Activated T-cell treated with anti-CD3 and anti-CD28 coated beads for 48 hours (primary cell): ENCODE measurements around the gene DGAT2.

Experiments
- DNase-seq: peaks from one replicate; pipeline ENCODE4 v3.0.0-alpha.2; 2020; ENCODE audit warnings: low read depth

The DGAT2 gene

DNA sequence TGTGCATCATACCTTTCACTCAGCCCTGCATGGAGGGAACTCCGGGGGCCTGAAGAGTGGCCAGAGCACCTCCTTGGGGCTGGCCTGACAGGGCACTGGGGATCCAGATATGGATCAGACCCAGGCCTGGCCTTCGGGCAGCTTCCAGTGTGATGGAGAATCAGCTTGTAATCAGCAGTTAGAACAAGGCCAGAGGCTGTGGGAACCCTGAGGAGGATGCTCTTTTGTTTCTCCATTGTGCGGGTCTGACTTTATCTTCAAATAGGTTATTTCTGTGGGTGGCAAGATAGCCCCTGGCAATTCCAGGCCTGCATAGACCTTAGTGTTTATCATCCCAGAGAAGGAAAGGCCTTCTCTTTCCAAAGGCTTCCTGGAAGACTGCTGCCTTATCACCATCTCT lies 12.3 kb downstream of the DGAT2 start:
- no peak for DNase-seq

DNA sequence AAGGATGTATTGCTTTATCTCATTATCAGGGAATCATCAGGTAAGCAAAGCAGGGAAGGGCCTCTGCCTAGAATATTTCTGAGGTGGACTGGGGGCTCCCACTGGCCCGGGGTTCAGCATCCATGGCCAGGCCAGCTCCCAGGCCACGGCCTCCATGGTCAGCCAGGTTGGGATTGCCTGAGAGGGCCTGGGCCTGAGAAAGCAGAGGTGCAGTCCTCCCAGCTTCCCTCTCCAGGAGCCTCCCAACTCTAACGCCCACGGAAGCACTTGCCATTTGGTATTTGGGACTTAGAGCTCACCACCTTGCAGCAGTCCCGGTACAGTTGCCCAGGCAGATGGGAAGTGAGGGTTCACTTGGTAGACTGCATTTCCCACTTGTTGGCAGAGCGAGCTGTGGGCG lies 12.7 kb downstream of the DGAT2 start:
- no peak for DNase-seq

DNA sequence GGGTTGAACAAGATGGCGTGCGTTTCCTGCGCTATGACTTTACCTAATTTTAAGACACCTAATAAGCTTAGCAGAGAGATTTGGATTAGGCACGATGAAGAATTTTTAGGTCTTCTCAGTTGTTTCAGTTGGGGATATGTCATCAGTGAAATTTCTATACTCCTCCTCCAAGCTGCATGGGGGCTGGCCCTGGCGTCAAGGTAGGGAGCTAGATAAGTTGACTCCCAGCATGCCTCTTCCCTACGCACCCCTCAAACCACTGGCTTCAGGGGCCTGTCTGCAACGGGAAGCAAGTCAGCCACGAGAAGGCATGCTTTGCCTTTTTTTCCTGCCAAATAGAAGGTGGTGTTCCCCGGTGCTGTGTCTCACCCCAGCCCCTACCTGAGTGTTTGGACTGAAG lies 13.3 kb downstream of the DGAT2 start:
- DNase-seq: no peak

DNA sequence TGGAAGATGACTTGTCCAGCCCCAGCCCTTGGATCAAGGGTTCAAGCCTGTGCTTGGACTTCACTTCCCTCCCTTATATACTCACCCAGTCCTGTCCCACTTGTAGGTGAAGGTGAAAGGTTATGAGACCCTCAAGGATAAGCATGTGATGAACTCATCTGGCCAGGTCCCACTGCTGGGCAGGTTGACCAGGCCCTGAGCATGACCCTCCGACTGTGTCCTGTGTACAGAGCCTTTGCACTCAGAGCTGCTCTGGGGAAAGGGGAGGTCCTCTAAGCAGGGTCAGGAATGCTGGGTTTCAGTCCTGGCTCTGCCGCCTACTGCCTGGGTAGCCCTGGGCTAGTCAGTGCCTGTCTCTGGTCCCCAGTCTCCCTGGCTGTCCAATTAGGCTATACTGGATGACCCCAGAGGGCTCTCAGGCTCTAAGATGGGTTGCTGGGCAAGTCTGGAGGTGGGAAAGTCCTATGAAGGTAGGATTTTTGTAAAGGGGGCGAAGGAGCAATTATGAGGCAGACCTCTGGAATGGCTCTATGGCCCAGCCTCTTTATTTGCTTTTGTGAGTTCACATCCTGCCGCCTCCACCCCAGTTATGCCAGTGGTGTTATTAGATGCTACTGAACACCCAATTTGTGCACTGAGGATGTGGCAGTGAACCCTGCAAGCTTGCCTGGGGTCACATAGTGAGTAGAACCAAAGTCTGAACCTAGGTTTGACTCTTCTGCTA lies 14.1 kb downstream of the DGAT2 start:
- no peak for DNase-seq

DNA sequence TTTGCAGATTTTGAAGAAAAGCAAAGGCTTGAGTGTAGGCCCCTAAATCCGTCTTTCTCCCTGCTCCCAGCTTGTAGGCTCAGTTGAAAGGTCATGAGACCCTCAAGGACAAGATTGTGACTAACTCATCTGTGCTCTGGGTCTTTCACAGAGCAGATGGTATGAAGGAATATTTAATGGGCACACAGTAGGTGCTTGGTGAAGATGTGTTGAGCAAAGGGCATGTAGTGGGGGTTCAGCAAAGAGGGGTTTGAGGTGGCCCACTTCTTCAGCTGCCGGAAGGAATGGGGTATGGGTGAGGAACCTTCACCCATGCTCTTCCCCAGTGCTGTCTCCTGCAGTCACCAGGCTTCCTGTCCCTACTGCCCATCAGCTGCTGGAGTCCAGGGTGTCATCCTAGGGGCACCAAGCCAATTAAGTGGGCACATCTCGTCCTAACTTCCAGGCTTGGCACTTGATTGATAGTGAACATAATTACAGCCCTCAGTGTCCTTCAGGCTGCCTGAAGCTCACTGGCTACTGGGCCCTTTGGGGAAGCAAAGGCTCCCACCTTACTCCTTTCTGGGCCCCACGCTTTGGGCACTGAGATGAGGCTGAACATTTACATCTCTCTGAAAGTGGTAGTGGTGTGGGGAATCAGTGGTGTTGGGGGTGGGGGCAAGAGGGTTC lies 15.0 kb downstream of the DGAT2 start:
- DNase-seq: no peak

DNA sequence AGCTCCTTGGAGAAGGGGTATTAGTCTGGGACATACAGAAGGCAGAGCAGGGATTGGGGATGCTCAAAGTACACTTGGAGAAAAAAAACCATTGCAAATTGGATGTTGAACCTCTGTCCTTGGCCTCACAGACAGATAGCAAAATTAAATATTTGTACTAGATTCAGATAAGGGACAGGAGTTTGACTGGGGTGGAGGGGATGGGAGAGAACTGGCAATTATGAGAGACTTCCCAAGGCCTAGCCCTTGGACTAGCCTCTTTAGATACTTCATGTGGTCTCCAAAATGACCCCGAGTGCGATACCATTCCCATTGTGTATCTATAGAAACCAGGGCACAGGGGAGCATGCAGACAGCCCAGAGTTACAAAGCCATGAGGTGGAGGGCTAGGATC lies 15.5 kb downstream of the DGAT2 start:
- DNase-seq: no peak

DNA sequence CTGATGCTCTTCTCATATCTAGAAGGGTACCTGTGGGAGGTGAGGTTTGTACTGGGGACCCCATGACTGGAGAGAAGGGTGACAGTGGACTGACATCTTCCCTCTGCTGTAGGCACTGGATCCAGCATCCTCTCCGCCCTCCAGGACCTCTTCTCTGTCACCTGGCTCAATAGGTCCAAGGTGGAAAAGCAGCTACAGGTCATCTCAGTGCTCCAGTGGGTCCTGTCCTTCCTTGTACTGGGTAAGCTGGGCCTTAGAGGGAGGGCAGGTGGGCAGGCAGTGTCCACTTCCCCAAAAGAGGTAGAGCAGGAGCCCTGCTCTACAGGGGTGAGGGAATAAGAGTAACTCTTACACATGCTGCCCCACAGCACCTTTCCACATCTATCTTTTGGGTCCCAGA lies 15.9 kb downstream of the DGAT2 start:
- no peak for DNase-seq

DNA sequence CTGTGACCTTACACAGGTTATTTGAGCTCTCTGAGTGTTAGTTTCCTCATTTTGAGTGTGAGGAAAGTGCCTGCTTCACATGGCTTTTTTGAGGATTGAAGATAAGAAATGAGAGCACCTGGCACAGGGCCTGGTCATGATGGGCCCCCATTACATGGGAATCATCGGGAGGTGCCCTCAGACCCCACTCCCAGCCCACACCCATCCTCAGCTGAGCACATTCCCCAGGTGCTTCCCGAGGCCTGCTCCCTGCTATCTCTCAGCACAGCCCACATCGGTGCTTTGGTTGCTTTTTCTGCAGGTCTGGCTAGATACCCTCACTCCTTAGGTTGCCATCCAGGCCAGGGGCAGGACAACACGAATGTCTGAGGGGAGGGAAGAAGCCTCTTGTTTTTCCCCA lies 16.6 kb downstream of the DGAT2 start:
- no peak for DNase-seq

DNA sequence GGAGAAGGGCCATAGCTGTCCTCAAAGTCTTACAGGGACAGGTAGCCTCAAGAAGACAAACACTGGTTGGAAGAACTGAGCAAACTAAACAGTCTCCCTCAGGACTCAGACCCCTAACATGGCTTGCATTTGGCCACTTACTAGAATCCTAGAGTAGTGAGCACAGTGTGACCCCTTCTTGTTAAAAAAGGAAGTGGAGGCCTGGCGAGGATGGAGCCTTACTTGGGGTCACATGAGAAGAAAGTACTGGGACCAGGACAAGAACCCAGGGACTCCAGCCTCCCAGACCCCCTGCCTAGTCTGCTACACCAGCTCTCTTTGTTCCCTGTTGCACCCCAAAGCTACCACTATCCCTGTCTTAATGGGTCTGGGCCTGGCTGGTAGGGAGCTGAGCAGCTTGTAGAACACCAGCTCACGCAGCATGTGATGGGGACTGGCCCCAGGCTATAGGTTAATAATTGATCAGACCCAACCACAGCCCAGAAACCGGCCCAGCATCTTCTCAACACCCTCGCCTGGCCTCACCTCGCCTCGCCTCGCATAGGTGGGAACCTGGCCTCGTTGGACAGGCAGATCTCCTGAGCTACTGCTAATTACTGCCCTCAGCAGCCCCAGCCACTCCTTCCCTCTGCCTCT lies 17.6 kb downstream of the DGAT2 start:
- DNase-seq: no peak

DNA sequence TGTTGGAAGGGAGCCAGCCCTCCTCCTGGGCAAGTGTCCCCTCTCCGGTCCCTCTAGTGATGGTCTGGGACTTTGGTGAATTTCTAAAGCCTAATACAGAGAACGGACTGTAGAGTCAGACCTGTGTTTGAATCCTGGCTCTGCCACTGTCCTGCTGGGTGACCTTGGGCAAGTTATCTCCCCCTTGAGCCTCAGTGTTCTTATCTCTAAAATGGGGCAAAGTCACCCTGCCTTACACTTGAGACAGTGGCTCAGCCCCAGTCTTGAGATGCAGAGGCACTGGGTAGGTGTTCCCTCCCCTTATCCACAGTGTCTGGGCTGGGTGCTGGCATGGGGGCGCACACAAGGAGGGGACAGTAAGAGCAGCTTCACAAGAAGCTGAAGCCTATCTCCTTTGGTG lies 20.9 kb downstream of the DGAT2 start:
- no peak for DNase-seq

DNA sequence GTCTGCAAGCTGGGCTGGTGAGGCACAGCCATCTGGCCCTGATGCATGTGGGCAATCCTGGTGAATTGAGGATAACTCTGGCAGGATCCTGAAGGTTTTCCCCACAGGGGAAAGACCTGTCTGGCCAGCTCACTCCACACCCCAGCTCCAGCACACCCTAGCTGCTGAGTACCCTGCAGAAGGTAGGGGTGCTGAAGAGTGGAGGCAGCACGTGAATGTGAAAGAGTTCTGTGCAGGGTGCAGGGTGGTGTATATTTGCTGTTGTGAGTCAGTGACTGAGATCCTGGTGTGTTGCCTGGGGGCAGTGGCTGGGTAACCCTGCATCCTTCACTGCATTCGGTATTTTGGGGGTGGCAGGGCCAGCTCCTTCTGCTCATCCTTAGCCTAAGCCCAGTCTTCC lies 22.4 kb downstream of the DGAT2 start:
- no peak for DNase-seq

DNA sequence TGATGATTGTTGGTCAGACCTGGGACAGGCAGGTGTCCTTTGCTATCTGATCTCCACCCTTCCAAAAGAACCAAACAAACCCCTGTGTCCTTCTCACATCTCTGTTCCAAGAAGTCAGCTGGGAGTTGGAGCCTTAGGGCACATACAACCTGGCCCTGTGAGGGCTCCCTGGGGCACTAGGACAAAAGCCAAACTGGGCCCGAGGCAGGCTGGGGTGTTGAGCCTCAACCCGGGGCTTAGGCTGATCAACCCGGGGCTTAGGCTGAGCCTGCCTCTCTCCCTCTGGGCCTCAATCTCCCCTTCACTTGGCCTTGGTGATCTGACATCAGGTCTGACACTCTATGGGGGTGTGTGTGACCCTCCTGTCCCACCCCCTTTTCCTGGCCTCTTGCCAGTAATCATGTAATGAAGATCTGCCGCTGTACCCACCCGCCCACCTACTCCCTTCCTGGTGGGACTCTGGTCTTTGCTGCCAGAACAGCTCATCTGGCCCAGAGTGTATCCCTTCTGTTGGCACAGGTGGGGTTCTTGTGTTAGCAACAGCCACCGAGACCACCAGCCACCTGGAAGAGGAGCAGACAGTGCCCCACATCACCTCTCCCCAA lies 23.7 kb downstream of the DGAT2 start:
- no peak for DNase-seq

DNA sequence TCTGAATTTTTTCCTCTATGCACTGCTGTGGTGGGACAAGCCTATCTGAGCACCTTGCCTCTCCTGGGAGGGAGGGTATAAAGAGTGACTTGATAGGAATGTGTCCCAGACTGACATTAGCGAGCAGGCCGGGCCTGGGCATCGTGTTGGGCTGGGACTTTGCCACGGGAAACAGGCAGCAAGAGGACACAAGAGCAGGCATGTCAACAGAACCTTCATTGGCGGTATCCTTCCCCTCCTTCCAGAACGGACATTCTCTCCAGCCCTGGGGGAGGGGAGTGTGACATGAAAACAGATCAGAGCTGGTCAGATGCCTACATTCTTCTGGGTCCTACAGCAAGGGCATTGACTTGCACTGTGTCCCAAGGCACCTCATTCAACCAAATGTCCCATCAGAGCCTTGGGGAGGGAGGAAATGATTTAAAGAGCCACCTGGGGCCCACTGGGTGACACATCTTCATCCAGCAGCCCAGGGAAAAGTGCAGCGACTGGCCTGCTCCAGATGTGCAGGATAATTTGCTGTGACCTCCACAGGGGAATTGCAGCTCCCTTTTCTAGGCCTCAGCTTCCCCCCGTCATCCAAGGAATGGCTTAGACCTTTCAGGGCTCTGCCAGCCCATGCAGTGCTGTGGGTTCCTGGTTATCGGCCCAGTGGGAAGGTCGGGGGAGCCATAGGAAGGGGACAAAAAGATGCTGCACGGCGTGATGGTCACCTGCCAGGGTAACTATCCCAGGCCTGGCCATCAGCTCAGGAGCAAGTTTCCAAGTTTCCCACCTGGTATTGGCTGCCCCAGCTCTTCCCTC lies 24.6 kb downstream of the DGAT2 start:
- no peak for DNase-seq

DNA sequence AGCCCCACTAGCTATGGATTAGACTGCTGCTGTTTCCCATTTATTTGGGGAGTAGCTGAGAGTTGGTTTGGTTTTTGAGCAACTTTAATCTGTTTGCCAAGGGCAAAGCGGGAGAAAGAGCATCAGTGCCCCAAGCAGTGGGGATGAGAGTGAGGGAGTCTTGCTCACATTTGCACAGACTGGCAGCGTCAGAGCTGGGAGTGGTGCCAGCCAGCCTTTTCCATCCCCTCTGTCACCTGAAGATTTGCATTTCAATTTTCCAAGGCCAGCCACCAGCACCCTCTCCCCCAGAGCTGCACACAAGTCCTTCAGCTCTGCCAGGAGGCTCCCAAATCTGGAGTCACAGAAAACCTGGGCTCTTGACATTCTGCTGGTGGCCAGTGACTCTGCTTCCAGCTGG lies 25.4 kb downstream of the DGAT2 start:
- DNase-seq: no peak

DNA sequence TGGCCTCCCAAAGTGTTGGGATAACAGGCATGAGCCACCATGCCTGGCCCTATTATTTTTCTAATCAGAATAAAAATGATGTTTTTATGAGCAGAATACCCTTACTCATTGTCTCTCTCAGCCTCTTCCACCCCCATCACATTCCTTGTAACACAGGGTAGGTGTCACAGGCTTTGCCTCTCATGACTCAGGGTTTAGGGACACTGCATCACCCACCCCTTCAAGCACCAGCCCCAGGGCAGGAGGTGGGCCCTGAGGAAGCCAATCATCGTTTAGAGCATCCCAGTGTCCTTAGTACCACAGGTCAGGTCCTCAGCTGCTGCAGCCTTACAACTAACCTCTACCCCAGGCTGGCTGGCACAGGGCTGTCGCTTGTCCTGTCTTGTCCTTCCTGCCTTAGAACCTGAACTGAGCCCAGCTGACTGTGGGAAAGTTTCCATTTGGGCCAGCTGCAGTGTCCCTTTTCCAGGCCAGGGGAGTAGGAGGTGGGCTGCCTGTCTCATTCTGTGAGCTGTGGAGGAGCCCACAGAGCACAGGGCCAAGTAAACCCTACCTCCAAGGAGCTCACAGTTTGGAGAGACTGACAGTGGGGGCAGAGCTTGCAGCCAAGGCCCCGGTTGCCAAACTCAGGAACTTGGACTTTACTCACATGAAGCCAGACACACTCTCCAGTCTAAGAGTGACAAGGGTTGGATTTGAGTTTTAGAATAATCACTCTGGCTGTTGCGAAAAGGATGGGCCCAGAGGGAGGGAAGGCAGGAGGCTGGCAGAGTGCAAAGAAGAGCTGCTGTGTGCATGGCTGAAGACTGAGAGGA lies 26.9 kb downstream of the DGAT2 start:
- DNase-seq: no peak

DNA sequence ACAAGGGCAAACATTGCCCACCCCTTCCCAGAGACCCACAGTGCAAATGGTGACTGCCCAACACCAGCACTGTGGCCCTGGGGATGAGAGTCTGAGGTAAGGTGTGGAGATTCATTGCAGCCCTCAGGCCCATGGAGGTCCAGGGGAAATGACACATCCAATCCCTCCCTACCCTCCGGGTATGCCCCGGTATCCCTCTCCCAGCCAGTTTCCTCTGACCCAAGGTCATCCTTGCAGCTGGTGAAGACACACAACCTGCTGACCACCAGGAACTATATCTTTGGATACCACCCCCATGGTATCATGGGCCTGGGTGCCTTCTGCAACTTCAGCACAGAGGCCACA lies 27.5 kb downstream of the DGAT2 start:
- DNase-seq: no peak

DNA sequence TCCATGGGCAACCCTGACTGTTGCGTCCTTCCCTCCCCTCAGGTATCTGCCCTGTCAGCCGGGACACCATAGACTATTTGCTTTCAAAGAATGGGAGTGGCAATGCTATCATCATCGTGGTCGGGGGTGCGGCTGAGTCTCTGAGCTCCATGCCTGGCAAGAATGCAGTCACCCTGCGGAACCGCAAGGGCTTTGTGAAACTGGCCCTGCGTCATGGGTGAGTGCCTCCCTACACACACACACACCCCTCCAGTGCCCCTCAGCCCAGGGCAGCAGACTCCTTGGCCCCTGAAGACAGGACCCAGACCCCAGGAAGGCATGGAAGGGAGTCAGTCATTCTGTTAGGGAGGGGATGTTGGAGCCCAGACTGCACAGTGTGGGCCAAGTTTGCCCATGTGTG lies 28.5 kb downstream of the DGAT2 start:
- no peak for DNase-seq

DNA sequence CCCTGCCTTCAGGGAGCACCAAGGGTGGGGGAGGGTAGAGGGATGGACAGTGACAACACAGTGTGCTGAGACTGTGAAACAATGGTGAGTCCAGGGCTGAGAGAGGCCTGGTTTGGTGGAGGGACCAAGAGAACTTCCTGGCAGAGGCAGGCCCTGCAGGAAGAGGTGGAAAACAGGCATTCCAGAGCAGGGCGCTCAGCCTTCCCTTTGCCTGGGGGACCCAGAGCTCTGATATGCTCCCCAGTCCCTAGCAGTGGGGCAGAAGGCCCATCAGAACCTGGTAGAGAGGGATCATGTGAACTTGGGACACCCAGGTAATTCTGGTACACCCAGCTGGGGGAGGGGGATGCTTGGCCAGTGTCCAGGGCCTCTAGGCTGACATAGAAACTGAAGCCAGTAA lies 29.2 kb downstream of the DGAT2 start:
- no peak for DNase-seq

DNA sequence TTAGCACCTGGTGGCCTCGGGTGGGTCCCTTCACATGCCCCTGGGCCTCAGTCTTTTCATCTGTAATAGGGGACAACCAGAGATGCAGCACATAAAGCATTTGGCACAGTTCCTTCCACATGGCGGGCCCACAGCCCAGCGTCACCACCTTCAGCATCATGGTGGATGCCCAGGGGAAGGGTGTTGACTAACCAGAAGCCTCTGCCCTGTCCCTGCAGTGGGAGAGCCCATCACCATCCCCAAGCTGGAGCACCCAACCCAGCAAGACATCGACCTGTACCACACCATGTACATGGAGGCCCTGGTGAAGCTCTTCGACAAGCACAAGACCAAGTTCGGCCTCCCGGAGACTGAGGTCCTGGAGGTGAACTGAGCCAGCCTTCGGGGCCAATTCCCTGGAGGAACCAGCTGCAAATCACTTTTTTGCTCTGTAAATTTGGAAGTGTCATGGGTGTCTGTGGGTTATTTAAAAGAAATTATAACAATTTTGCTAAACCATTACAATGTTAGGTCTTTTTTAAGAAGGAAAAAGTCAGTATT lies 31.6 kb downstream of the DGAT2 start:
- no peak for DNase-seq

DNA sequence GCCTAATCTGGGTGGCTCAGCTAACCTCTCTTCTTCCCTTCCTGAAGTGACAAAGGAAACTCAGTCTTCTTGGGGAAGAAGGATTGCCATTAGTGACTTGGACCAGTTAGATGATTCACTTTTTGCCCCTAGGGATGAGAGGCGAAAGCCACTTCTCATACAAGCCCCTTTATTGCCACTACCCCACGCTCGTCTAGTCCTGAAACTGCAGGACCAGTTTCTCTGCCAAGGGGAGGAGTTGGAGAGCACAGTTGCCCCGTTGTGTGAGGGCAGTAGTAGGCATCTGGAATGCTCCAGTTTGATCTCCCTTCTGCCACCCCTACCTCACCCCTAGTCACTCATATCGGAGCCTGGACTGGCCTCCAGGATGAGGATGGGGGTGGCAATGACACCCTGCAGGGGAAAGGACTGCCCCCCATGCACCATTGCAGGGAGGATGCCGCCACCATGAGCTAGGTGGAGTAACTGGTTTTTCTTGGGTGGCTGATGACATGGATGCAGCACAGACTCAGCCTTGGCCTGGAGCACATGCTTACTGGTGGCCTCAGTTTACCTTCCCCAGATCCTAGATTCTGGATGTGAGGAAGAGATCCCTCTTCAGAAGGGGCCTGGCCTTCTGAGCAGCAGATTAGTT lies 32.3 kb downstream of the DGAT2 start:
- DNase-seq: no peak
